ENCODE measurements around the gene SHMT2.

SHMT2 gene

GRCh38 chr12:57199191-57199590 is 30.3 kb upstream of the SHMT2 start:
- DNase-seq: no peak

GRCh38 chr12:57200497-57200896 is 29.0 kb upstream of the SHMT2 start:
- DNase-seq: no peak

GRCh38 chr12:57201219-57201618 is 28.3 kb upstream of the SHMT2 start:
- DNase-seq: no peak

- no peak for DNase-seq
These were observed 27.9 kb upstream of the SHMT2 start for GRCh38 chr12:57201631-57202030.

- no peak for DNase-seq
These were observed 27.2 kb upstream of the SHMT2 start for GRCh38 chr12:57202321-57202720.

GRCh38 chr12:57203201-57203600 is 26.3 kb upstream of the SHMT2 start:
- DNase-seq: no peak

- DNase-seq: no peak
These were observed 25.7 kb upstream of the SHMT2 start for GRCh38 chr12:57203791-57204190.

- no peak for DNase-seq
These were observed 25.1 kb upstream of the SHMT2 start for GRCh38 chr12:57204454-57204853.

- DNase-seq: no peak
These were observed 24.3 kb upstream of the SHMT2 start for GRCh38 chr12:57205186-57205585.

- no peak for DNase-seq
These were observed 23.6 kb upstream of the SHMT2 start for GRCh38 chr12:57205931-57206330.

GRCh38 chr12:57207731-57208630 is 21.5 kb upstream of the SHMT2 start:
- no peak for DNase-seq

GRCh38 chr12:57208631-57209282 is 20.8 kb upstream of the SHMT2 start:
- DNase-seq: no peak

GRCh38 chr12:57209916-57210315 is 19.6 kb upstream of the SHMT2 start:
- DNase-seq: no peak

- no peak for DNase-seq
These were observed 19.1 kb upstream of the SHMT2 start for GRCh38 chr12:57210461-57210860.

GRCh38 chr12:57210926-57211692 is 18.4 kb upstream of the SHMT2 start:
- DNase-seq: no peak

GRCh38 chr12:57211791-57212700 is 17.5 kb upstream of the SHMT2 start:
- DNase-seq: no peak

GRCh38 chr12:57212701-57213057 is 16.8 kb upstream of the SHMT2 start:
- DNase-seq: no peak

GRCh38 chr12:57213058-57213715 is 16.3 kb upstream of the SHMT2 start:
- peak; percentile 77 for DNase-seq

GRCh38 chr12:57213763-57214397 is 15.6 kb upstream of the SHMT2 start:
- DNase-seq: no peak

- peak; percentile 60 for DNase-seq
These were observed 15.1 kb upstream of the SHMT2 start for GRCh38 chr12:57214398-57214781.

- DNase-seq: no peak
These were observed 14.4 kb upstream of the SHMT2 start for GRCh38 chr12:57215065-57215464.

GRCh38 chr12:57215668-57216013 is 13.9 kb upstream of the SHMT2 start:
- peak; percentile 25 for DNase-seq
